ENCODE measurements around the gene RIIAD1.
"Not testable (repeated sequence)": the region's sequence is repeated elsewhere in the genome, so short reads cannot be mapped to it uniquely, and the experiment has no call there.

The RIIAD1 gene, protein sequence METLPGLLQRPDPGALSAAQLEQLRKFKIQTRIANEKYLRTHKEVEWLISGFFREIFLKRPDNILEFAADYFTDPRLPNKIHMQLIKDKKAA

DNA sequence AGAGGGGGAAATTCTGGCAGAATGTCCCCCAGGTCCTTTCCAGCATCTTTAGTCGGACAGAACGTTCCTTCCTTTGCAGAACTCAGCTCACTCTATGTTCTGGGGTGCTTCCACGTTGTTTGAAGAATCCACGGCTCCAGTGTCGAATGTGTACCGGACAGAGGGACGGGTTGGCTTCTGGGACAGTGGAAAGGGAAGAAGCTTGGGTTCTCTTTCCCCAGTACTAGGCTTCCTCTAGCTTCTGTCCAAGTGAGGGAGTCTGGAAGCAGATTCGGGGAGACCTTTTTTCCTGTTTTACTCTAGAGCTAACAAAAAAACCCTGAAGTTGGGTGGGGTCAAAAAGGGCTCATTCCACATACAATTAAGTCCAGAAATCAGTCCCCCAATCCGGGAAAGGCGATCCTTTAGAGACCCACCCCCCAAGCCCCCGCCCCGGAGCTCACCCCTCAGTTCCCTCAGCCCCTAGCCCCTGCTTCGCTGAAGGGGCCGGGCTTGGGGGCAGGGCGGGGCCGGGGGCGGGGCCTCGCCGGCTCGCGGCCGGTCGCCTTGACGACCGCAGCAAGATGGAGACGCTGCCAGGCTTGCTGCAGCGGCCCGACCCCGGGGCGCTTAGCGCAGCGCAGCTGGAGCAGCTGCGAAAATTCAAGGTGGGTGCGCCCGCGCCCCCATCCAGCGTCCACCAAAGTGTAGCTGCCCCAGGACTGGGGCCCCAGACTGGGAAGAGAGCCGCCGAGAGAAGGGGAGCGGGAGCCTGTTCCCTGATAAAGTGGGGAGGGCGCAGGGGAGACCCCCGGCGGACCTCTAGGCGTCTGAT, at the start of gene RIIAD1:
TSS of gene RIIAD1 (plus strand) at position 549 of the 814 bp plus-strand sequence. CDS start at position 564, 15 bp downstream.
- peak within 1 kb of the TSS; percentile 43 for H3K4me3 ChIP-seq (ENCODE audit: low read depth, low read length)

DNA sequence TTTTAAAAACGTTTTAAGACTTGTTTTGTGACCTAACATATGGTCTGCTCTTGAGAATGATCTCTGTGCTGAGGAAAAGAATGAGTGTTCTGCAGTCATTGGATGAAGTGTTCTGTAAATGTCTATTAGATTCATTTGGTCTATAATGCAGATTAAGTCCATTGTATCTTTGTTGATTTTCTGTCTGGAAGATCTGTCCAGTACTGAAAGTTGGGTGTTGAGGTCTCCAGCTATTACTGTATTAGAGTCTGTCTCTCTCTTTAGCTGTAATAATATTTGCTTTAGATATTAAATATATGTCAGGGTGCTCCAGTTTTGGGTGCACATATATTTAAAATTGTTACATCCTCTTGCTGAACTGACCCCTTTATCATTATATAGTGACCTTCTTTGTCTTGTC, 47.9 kb upstream of the RIIAD1 start:
- no peak overlapping the region for H3K4me3 ChIP-seq (ENCODE audit: low read depth, low read length)

DNA sequence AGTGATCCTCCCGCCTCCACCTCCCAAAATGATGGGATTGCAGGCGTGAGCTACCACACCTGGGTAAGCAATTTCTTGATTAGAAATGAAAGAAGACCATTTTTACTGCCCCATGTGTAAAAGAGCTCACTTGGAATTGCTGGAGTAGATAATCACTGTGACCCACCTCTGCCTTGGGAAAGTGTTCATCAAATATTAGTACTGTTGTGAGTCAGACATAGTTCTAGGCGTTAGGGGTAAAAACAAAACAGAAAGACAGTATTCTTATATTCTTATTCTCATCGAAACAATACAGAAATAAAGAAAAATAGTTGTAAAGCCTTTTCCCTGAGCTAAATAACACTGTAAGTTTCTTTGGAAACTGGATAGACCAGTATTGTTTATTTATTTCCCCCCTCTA, 40.9 kb upstream of the RIIAD1 start:
- no peak overlapping the region for H3K4me3 ChIP-seq (ENCODE audit: low read depth, low read length)

DNA sequence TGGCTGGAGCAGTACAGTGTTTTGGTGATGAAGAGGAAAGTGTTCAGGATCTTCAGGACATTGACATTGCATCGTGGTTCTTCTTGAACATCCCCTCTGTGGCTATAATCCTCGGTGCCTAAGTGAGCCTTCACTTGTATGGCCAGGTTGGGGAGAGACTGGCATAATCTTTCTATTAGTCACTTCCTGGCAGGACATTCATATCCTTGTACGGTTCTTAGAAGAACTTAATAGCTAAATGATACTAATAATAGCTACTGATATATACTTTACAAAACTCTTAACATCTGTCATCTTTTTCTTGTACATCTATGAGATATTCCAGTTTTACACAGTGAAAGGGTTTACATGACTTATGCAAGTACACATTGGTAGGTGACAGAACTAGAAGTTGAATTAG, 40.5 kb upstream of the RIIAD1 start:
- H3K4me3 ChIP-seq (ENCODE audit: low read depth, low read length), result no peak overlapping the region

DNA sequence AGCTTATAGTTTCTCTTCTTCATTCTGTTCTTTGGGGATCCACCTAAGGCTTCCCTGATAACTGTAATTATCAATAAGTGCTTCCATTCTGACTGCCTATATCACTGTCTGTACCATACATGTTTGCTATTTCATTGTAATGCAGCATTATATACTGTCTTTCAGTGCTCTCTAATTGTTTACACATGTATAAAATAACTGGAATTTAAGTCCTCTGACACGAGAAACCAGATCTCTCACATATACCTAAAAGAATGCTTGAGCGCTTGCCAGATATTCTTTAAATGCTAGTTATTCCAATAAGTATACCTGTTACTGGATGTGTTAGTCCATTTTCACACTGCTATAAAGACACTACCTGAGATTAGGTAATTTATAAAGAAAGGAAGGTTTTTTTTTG, 39.4 kb upstream of the RIIAD1 start:
- no peak overlapping the region for H3K4me3 ChIP-seq (ENCODE audit: low read depth, low read length)

DNA sequence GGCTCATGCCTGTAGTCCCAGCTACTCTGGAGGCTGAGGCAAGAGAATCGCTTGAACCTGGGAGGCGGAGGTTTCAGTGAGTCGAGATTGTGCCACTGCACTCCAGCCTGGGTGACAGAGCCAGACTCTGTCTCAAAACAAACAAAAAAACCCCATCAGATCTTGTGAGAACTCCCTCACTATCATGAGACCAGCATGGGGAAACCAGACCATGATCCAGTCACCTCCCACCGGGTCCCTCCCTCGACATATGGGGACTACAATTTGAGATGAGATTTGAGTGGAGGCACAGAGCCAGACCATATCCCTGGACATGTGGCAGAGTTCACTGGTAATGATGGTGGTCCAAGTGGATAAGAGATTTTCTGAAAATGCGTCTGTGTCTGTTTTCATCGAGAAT, 38.4 kb upstream of the RIIAD1 start:
- not testable (repeated sequence) for H3K4me3 ChIP-seq (ENCODE audit: low read depth, low read length)

DNA sequence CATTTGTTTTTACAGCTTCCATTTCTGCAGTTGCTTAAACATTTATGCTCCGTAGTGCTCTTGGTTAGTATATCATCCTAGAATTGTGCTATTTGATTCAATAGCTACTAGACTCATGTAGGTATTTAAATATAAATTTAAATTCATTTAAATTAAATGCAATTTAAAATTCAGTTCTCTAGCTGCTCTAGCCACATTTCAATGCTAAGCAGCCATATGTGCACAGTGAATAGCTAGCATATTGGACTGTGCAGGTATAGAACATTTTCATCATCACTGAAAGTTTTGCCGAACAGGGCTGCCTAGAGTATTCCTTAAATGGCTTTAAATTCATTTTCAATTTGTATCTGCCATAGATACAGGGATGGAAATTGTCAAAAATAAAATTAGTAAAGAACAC, 37.2 kb upstream of the RIIAD1 start:
- no peak overlapping the region for H3K4me3 ChIP-seq (ENCODE audit: low read depth, low read length)

DNA sequence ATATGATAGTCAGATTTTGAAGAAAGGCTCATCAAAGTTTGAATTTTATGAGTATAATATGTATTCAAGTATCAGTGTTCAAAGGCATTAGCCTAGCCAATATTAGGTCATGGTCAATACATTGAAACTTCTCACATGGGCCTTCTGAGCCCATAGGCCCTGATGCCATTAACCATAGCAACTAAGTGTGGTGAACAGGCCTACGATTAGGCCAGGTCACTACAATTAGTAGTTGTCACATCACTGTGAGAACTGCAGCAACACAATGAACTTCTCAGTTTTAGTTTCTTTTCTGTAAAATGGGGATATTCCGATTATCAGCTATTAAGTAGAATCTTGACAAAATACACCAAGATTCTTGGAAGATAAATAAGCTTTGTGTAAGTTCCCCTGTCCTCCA, 34.8 kb upstream of the RIIAD1 start:
- H3K4me3 ChIP-seq (ENCODE audit: low read depth, low read length), result no peak overlapping the region

DNA sequence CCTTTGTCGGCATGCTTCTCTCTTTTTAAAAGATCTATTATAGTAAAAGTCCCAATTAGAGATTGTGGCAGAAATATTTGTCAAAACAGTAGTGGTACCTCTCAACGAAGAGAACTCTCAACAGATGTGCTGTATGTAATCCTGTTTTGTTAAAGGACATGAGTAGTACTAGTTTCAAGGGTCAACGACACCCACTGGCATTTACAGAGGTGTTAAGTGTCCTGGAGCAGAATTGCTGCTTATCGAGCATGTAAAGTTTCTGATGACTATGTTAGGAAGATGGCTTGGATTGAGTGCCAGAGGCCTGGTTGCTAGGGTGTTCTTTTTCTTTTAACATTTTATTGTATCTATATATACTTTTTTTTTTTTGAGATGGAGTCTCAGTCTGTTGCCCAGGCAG, 31.8 kb upstream of the RIIAD1 start:
- no peak overlapping the region for H3K4me3 ChIP-seq (ENCODE audit: low read depth, low read length)

DNA sequence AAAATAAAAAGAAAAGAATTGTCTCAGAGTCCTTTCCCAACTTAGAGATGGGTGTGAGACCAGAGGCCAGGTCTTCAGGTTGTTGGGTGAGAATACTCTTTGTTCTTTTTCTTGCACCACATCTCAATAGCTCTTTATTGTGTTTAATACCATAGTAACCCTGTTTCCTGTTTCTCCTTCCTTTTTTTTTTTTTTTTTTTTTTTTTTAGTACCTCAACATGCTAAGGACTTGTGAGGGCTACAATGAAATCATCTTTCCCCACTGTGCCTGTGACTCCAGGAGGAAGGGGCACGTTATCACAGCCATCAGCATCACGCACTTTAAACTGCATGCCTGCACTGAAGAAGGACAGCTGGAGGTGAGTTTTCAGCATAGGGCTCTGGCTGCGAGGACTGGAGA, 29.1 kb upstream of the RIIAD1 start:
- no peak overlapping the region for H3K4me3 ChIP-seq (ENCODE audit: low read depth, low read length)

DNA sequence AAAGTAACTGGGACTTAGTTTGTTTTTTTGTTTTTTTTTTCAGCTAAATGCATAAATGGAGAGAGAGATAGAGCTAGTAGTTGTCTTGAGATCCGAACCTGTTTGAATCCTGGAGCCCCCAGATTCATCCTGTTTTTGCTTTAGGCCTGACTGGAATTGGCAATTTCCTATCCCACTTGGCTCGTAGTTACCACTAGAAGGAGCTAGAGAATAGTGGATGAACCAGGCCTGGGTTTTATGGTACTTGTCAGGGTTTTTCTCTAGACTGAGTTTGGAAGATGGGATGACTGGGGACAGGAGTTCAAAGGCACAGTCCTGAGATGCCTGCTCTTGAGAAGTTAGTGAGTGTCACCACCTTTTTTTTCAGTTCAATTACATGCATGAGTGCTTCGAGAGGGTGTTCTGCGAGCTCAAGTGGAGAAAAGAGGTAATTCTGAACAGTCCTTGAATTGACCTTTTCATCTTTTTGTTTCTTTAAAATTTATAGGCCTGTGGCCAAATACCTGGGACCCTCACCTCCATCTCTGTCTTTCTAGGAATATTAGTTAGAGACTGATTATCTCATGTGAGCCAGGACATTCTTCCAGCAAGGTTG, 28.2 kb upstream of the RIIAD1 start:
- no peak overlapping the region for H3K4me3 ChIP-seq (ENCODE audit: low read depth, low read length)

DNA sequence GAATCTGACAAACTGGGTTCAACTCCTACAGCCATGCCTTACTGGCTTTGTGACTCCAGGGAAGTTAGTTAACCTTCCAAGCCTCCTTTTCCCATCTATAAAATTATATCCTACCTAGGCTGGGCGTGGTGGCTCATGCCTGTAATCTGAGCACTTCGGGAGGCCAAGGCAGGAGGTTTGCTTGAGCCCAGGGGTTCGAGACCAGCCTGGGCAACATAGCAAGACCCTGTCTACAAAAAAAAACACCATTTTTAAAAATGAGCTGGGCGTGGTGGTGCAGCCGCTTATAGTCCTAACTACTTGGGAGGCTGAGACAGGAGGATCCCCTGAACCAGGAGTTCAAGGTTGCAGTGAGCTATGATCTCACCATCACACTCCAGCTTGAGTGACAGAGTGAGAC, 19.8 kb upstream of the RIIAD1 start:
- H3K4me3 ChIP-seq (ENCODE audit: low read depth, low read length), result no peak overlapping the region

DNA sequence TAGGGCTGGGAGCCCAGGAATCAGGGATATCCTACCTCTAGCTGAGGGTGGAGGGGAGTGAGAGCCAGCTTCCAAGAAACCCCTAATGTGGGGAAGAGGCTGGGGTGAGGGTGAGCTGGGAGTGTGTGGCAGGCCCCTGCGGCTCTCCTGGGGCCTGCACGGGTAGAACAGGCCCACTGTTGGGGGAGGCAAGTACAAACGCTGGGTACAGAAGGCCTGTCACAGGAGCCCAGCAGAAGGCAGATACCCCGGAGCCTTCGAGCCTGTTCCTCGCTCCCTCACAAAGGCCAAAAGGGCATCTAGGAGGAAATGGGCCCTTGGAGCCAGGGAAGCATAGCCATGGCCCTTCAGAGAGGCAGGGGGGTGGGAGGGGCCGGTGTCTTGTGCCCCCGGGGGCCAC, 18.4 kb upstream of the RIIAD1 start:
- H3K4me3 ChIP-seq (ENCODE audit: low read depth, low read length), result no peak overlapping the region

DNA sequence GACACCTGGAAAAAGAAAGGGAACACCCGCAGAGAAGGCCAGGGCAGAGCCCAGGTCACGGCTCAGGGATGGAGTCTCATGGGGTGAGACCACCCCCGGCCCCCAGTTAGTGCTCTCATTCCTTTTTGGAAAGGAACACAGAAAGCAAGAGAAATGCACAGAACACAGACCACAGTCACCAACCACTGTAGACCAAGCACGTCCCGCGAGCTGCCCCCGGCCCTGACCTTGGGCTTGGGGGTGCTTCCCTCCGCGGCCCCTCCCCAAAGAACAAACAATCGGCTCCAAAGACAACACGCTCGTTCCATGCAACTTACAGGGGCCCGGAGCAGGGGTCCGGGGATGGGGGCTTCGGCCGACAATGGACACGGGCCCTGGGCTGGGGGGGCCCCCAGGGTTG, 17.5 kb upstream of the RIIAD1 start:
- no peak overlapping the region for H3K4me3 ChIP-seq (ENCODE audit: low read depth, low read length)

DNA sequence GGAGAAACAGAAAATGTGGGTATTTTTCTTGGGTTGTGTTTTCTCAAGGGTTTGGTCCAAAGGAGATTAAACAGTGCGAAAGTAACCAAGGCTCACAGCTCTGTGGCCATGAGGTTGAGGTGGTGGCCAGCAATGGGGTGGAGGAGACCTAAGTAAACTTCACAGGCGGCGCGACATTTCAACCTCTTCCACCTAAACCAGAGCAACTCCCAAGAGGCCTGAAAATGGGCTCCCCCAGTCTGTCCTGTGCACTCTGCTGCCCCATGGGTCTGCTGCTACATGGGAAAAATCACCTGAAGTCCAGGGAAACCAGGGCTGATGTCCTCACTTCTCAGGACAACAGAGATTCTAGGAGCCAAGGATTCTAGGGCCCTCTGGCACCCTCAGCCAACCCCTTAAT, 17.1 kb upstream of the RIIAD1 start:
- no peak overlapping the region for H3K4me3 ChIP-seq (ENCODE audit: low read depth, low read length)

DNA sequence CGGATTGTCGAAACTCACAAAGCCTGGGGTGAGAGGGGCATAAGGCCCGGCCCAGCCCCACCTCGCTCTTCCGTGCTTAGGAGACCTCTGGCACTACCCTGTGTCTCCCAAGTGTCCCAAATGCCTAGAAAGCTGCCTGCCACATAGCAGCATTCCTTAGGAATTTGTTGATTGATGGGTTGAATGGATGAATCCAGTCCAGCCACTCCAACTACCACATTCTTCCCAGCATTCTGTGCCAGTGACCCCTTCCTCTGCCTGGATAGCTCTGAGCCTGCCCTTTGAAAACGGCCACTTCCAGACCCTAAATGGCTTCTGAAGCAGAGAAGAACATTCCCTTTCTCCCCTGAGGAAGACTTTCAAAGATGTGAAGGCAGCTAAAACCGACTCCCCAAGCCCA, 16.2 kb upstream of the RIIAD1 start:
- H3K4me3 ChIP-seq (ENCODE audit: low read depth, low read length), result no peak overlapping the region

DNA sequence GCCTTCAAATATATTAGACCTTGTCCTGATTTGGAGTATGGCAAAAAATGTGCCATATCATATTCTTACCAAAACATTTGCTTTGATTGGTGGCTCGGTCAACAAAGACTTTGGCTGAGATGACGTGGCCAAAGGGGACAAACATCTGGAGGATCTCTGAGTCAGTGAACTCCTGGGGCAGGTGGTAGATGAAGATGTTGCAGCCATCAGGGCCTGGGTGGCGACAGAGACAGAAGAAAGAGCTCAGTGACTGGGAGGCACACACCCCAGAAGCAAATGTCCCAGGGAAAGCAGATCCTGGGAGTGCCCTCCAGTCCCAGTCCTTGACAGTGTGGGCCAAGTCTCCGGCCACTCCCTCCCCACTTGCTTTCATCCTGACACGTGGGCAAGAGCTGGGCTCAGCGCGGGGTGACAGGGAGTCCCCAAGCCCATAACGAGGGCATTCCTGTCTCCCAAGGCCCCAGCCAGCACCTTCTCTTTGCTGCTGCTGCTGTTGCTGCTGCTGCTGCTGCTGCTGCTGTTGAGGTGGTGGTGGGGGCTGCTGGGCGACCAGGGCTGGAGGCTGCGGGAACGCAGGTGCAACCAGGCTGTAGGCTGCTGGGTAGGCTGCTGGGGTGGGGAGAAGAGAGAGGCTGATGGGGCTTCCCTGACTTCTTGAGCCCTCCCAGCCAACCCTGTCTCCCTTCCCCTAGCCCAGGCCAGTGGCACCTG, 15.4 kb upstream of the RIIAD1 start:
- H3K4me3 ChIP-seq (ENCODE audit: low read depth, low read length), result no peak overlapping the region

DNA sequence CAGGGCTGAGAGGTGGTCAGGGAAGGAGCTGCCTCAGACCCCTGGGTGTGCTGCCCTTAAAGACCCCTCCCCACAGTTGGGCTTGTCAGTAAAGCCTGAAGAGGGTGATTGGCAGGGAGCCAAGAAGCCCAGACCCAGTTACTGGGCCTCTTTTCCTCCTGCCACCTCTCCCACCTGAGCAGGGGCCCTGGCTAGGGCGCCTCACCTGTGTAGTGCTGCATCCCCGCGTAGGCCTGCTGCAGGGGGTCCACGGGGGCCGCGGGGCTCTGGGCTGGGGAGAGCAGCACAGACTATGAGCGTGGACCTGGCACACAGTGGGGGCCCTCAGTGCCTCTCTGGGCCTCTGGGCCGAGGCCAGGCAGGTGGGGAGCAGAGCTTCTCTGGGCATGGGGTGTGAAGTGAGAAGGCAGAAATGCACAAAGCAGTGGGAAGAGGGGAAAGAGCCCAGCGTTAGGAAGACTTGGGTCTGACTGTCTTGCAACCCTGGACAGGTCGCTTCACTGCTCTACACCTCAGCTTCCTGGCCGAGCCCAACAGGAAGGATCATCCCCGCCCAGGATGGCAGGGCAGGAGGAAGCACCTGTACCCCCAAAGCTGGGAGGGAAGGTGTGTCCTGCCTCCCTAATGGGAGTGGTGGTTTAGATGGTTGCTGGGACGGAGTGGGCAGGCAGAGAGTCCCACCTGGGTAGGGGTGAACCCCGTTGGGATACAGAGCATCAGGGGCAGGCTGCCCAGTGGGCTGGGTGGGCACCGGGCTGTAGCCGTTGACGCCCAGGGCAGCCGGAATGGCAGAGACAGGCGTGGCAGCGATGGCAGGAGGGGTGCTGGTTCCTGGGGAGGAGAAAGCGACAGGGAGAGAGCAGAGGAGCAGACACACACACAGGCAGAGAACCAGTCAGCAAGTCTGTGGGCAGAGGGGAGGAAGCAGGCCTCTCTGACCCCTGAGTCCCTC, 14.6 kb upstream of the RIIAD1 start:
- H3K4me3 ChIP-seq (ENCODE audit: low read depth, low read length), result no peak overlapping the region

DNA sequence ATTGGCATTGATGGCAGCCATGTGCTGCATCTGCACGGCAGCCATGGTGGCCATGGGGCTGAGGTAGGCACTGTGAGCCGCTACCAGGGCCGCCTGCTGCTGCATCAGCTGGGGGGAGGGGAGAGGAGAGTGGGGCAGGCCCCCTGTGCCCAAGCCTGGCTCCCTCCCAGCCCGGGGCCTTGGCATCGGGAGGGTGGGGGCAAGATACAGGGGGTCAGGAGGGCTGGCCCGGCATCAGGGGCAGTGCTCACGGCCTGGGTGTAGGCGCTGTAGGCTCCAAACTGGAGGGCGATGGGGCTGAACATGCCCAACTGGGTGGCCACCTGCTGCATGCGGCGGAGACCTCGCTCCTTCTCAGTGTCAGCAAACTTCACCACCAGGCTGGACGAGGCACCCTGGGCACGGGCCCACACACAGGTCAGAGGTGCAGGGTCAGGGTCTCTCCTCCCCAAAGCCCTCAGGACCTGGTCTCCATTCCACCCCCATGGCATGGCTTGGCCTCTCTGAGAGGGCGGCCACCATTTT, 13.7 kb upstream of the RIIAD1 start:
- no peak overlapping the region for H3K4me3 ChIP-seq (ENCODE audit: low read depth, low read length)

DNA sequence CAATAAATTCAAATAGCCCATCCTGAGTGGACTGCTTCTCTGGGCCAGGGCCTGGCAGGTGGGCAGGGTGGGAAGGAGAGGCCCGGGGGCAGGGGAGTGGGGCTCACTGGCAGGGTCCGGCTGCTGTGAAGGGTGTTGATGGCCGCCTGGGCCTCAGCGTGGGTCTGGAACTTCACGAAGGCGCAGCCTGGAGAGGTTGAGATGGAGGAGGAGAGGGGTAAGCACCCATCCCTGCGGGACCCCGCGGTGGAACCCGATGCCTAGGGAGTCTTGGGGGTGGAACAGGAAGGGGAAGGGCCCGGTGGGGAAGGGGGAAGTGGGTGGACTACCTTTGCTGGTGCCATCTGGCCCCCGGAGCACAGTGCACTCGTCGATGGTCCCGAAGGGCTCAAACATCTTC, 12.4 kb upstream of the RIIAD1 start:
- H3K4me3 ChIP-seq (ENCODE audit: low read depth, low read length), result no peak overlapping the region

Data from iPS-11a (cell line).